Stomach (tissue), 4 donors: ENCODE data around the gene DIP2A.

Source experiments
- EP300 ChIP-seq: sonication (generic); formaldehyde crosslinking; IDR thresholded peaks from one replicate; pipeline ENCODE4 v1.6.1; 2017; ENCODE audit warnings: antibody characterized with exemption
- POLR2A ChIP-seq, 4 donors: fragments of 450-650 bp; IDR thresholded peaks; one replicate each; pipeline ENCODE4 v1.6.1; 2016; ENCODE audit warnings: antibody characterized with exemption in 4 of 4, control low read depth in 2 of 4, mild to moderate bottlenecking in 1 of 4, moderate library complexity in 1 of 4
- POLR2AphosphoS5 ChIP-seq, 3 donors: sonication (generic); formaldehyde crosslinking; IDR thresholded peaks; one replicate each; pipeline ENCODE4 v1.6.1; 2016; ENCODE audit warnings: antibody characterized with exemption in 3 of 3
- TF ChIP-seq, protein P1 (sequence below), 7 experiments: fragments of 450-650 bp in 4 of 7; fragments of 200-600 bp in 3 of 7; sonication (generic) in 3 of 7; IDR thresholded peaks; one replicate each; pipeline ENCODE4 v1.5.1; 2016 to 2019; ENCODE audit warnings: antibody characterized with exemption in 7 of 7, control low read depth in 2 of 7, mild to moderate bottlenecking in 1 of 7

DNA sequence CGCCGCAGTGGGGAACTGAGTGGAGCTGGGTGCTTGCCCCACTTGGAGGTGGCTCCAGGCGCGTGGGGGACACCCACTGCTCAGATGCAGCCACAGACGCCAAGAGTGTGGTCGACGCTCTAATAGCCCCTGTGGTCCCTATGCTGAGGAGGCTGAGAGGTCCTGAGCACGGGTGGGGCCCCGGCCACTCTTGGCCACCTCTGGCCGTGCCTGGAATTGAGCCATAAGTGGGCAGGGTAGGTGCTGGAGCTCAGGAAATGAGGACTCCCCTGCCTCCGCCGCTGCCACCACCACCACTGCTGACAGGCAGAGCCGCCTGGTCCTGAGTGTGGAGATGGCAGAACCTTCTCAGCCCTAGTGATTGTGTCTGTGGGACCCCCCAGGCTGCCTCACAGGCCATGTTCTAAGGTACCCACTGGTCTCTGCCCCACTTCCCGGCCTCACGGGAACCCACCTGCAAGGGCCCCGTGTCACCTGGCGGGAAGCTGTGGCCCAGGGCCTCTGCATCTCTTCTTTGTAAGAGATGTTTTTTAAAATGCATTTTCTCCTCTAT, 34.6 kb upstream of the DIP2A start:
- TF ChIP-seq, protein P1, sequence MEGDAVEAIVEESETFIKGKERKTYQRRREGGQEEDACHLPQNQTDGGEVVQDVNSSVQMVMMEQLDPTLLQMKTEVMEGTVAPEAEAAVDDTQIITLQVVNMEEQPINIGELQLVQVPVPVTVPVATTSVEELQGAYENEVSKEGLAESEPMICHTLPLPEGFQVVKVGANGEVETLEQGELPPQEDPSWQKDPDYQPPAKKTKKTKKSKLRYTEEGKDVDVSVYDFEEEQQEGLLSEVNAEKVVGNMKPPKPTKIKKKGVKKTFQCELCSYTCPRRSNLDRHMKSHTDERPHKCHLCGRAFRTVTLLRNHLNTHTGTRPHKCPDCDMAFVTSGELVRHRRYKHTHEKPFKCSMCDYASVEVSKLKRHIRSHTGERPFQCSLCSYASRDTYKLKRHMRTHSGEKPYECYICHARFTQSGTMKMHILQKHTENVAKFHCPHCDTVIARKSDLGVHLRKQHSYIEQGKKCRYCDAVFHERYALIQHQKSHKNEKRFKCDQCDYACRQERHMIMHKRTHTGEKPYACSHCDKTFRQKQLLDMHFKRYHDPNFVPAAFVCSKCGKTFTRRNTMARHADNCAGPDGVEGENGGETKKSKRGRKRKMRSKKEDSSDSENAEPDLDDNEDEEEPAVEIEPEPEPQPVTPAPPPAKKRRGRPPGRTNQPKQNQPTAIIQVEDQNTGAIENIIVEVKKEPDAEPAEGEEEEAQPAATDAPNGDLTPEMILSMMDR (IDR thresholded peaks at IDR 0.05) = no peak
- TF ChIP-seq POLR2A (IDR thresholded peaks at IDR 0.05) (no peak), POLR2AphosphoS5 (IDR thresholded peaks at IDR 0.05) (no peak), EP300 (no peak)
